IMR-90 (cell line): ENCODE data around the gene KLC3.

Experiments used
- FOS ChIP-seq: fragments of 150-350 bp; IDR thresholded peaks from 2 replicates; pipeline ENCODE4 v1.6.1; 2016; ENCODE audit warnings: low read depth, low read length
- MXI1 ChIP-seq: IDR thresholded peaks from 2 replicates; pipeline ENCODE4 v1.6.1; 2012; ENCODE audit warnings: low read depth, mild to moderate bottlenecking, low read length, moderate library complexity, borderline replicate concordance
- POLR2A ChIP-seq: IDR thresholded peaks from 2 replicates; pipeline ENCODE4 v1.6.1; 2012; ENCODE audit warnings: mild to moderate bottlenecking, low read depth, low read length
- RAD21 ChIP-seq: IDR thresholded peaks from 2 replicates; pipeline ENCODE4 v1.6.1; 2012; ENCODE audit warnings: low read length, improper control_type of control experiment
- RCOR1 ChIP-seq: IDR thresholded peaks from 2 replicates; pipeline ENCODE4 v1.6.1; 2012; ENCODE audit warnings: mild to moderate bottlenecking, low read length, improper control_type of control experiment; ENCODE audit not compliant: insufficient replicate concordance
- USF2 ChIP-seq: fragments of 150-350 bp; IDR thresholded peaks from 2 replicates; pipeline ENCODE4 v1.6.1; 2017; ENCODE audit warnings: mild to moderate bottlenecking, antibody characterized with exemption, low read length, low read depth

GRCh38 chr19:45314708-45315245 lies 25.8 kb upstream of the KLC3 start:
- TF ChIP-seq MXI1 (no peak), USF2 (no peak), FOS (no peak), RAD21 (no peak), POLR2A (no peak), RCOR1 (no peak)
